Stimulated activated naive CD8-positive, alpha-beta T cell treated with anti-CD3 and anti-CD28 coated beads, Interleukin-15, Interleukin-2, amounts not matched to agents 100 ng/mL and 50 ng/mL, for 24 hours (primary cell): ENCODE data around the gene PCNX1.

Experiments used
- H3K27ac Mint-ChIP-seq: one replicate; pipeline ENCODE4 v1.8.0; 2021; ENCODE audit warnings: mild to moderate bottlenecking, mixed read lengths
- H3K27me3 Mint-ChIP-seq: one replicate; pipeline ENCODE4 v1.8.0; 2021; ENCODE audit warnings: mixed read lengths
- H3K36me3 Mint-ChIP-seq: one replicate; pipeline ENCODE4 v1.8.0; 2021; ENCODE audit warnings: low read depth, mixed read lengths
- H3K4me1 Mint-ChIP-seq: one replicate; pipeline ENCODE4 v1.8.0; 2021; ENCODE audit warnings: low read depth, mixed read lengths
- H3K4me3 Mint-ChIP-seq: one replicate; pipeline ENCODE4 v1.8.0; 2021; ENCODE audit warnings: mild to moderate bottlenecking, mixed read lengths
- H3K9me3 Mint-ChIP-seq: one replicate; pipeline ENCODE4 v1.8.0; 2021; ENCODE audit warnings: mixed read lengths

PCNX1 gene

DNA sequence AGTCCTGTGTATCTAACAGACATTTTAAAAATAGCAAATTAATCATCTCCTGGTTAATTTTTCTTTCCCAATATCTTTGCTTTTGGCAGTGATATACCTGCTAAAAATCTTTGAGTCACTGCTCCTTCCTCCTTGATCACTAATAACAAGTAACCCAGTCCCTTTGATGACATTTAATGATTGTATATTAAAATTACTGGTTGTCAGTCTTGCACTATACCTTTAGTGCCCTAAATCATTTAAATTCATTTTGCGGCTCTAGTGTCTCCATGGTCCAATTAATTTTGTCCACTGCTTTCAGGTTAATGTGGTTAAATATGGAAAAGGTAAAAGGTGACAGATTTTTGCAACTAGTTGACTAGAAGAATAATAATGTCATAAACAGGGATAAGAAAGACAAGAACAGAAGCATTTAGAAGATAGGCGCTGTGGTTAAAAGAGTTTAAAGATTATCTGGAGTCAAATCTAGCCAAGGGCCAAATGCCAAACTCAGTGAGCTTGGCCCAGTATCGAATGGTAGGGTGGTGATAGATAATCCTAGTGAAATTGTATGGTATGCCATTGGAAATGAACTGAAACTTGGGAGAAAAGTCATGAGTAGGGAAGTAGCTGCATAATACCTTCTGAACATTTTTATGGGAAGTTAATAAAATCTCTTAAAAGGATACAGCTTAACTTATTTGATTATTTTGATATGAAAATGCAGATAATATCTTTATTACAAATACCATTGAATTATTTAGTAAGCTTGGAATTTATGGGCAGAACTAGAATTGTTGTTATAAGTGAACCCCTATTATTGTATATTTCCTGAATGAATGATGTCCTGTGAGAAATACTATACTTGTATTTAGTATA, 115.0 kb downstream of the PCNX1 start:
- Mint-ChIP-seq H3K27ac (peak overlapping the region; percentile 84), H3K27me3 (no peaks in the 10 kb centered on the region), H3K4me3 (no peak overlapping the region), H3K9me3 (peaks cover 5% of the 10 kb centered on the region), H3K36me3 (peaks cover 58% of the 10 kb centered on the region), H3K4me1 (peaks cover 28% of the 10 kb centered on the region)

DNA sequence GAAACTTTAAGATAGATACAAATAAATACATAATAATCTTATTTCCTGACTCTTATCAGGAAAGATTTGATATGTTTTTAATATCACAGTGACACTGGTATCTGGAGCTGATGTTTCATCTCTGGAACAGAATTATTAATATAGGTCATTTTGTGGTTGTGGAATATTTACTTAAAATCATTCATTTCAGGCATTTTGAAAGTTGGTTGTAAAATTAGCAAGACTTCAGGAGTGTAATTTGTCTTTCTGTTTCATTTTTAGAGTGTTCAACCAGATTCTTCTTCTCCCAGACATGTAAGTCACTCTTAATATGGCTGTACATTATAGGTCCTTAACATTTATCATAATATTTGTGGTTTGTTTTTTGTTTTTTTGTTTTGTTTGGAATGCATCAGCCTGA, 115.7 kb downstream of the PCNX1 start:
- Mint-ChIP-seq H3K4me1 (peaks cover 28% of the 10 kb centered on the region), H3K36me3 (peaks cover 56% of the 10 kb centered on the region), H3K27ac (peak overlapping the region; percentile 18), H3K9me3 (peaks cover 5% of the 10 kb centered on the region), H3K4me3 (no peak overlapping the region), H3K27me3 (no peaks in the 10 kb centered on the region)

DNA sequence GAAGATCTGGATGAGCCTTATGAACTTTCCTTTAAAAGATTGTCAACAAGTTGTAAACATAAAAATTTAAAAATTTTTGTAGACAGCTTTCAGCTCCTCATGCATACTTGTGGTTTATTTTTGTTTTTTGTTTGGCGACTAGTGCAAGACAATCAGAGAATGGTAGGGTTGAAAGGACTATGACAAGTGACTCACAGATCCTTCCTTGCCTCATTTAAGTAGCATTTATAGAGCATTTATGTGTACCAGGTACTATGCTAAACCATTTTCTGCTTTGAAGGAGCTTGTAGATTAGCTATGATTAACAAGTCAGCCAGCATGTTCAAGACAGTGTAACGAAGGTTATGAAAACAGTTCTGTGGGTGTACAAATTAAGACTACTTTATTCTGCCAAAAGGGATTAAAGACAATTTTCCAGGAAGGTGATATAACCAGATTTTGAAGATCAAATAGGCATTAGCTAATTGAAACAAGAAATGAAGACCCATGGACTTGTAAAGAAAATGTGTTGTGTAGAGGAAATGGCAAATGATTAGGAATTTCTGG, 122.0 kb downstream of the PCNX1 start:
- Mint-ChIP-seq H3K27me3 (no peaks in the 10 kb centered on the region), H3K4me1 (no peaks in the 10 kb centered on the region), H3K36me3 (peaks cover 55% of the 10 kb centered on the region), H3K27ac (peak overlapping the region; percentile 23), H3K9me3 (no peaks in the 10 kb centered on the region), H3K4me3 (no peak overlapping the region)

DNA sequence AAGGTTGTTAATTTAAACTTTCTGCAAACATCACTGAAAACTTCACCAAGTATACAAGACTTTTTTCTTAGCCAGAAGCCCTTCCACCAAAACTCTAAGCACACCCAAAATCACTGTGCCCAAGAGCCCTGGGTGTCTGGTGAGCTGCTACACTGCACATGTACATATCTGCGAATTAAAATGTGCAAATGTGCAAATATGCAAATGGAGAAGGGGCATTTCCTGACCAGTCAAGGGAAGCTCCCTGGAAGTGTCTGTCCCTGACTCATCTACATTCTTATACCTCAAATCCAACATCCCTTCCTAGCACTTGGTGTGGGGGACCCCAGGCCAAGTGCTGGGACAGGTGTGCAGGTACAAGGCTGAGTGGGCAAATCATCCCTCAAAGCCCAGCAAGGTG, 123.7 kb downstream of the PCNX1 start:
- H3K4me3 Mint-ChIP-seq: no peak overlapping the region
- H3K36me3 Mint-ChIP-seq: peaks cover 59% of the 10 kb centered on the region
- H3K27ac Mint-ChIP-seq: no peak overlapping the region
- no peaks in the 10 kb centered on the region for H3K9me3 Mint-ChIP-seq
- H3K27me3 Mint-ChIP-seq: no peaks in the 10 kb centered on the region
- no peaks in the 10 kb centered on the region for H3K4me1 Mint-ChIP-seq

DNA sequence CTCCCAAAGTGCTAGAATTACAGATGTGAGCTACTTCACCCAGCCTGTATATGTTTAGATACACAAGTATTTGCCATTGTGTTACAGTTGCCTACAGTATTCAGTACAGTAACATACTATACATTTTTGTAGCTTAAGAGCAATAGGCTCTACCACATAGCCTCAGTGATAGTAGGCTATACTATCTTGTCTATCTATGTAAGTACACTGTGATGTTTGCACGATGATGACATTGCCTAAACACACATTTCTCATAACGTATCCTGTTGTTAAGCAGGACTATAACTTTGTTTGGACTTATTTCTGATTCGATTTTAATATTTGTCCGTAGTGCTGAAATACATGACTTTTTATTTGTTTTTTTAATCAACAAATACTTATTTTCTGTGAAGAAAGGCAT, 129.2 kb downstream of the PCNX1 start:
- H3K4me3 Mint-ChIP-seq: no peak overlapping the region
- no peaks in the 10 kb centered on the region for H3K27me3 Mint-ChIP-seq
- H3K9me3 Mint-ChIP-seq: peaks cover 17% of the 10 kb centered on the region
- H3K4me1 Mint-ChIP-seq: no peaks in the 10 kb centered on the region
- no peak overlapping the region for H3K27ac Mint-ChIP-seq
- peaks cover 73% of the 10 kb centered on the region for H3K36me3 Mint-ChIP-seq

DNA sequence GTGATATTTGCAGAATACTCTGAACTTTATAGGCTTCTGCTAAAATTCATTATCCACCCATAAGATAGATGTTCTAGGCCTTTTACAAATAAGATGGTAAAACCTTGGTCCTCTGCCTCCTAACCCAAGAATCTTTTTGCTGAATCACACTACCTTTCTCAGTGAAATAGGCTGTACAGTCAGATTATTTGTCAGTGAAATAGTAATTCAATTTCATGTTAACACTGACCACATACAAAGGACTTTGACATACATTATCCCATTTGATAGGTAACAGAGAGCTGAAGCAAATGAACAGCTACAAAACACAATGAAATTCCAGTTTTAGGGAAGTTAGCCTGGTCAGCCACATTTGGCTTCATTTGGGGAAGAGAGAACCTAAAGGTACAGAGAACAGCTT, 141.1 kb downstream of the PCNX1 start:
- Mint-ChIP-seq H3K27me3 (no peaks in the 10 kb centered on the region), H3K9me3 (peaks cover 6% of the 10 kb centered on the region), H3K36me3 (peaks cover 39% of the 10 kb centered on the region), H3K4me3 (no peak overlapping the region), H3K27ac (no peak overlapping the region), H3K4me1 (no peaks in the 10 kb centered on the region)

DNA sequence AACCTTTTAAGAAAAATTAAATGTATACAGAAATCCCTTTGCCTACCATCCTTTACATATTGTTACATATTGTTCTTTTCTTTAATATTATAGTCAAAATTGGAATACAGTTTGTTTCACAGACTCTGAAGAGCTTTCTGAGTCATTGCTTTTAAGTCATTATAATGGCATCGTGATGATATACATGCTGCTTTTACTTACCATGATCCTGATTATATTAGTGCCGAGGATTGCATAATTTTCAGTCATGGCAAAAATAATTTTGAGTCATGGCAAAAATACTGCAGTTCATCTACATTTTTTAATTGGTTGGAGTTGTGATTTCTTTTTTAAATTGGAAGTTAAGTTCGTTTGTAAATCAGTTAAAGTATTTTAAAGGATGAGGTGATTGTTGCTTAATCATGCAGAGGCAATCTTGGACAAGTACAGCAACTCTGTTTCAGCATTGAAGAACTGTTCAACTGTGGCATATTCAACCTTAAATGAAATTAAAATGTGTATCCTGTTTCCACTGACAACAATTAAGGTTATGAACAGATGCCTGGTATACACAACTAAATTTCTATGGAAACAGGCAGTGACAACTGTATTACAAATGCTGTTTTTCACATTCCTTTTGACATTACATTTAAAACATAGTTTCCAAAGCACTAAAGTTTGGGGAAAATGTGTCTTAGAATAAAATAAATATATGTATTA, 142.3 kb downstream of the PCNX1 start:
- Mint-ChIP-seq H3K27ac (no peak overlapping the region), H3K4me3 (no peak overlapping the region), H3K36me3 (peaks cover 33% of the 10 kb centered on the region), H3K4me1 (no peaks in the 10 kb centered on the region), H3K27me3 (no peaks in the 10 kb centered on the region), H3K9me3 (no peaks in the 10 kb centered on the region)

DNA sequence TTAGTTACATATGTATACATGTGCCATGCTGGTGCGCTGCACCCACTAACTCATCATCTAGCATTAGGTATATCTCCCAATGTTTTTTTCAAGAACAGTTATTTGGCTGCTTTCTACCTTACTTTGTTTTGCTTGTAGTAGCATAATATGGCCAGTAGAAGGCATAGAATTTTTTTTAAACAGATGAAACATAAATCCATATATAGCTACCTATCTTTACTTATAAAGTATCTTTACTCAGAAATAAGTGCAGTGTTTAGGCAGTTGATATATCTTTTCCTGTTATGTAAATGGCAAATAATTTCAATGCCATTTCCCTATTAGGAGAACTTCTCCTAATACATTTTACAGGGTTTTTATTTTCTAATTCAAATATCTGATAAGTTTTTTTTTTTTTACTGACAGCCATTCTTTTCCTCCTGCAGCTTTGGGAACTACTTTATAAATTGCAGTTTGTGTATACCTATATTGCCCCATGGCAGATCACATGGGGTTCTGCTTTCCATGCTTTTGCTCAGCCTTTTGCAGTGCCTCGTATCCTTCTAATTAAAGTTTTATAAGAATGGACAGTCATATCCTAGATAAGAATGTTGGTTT, 143.1 kb downstream of the PCNX1 start:
- Mint-ChIP-seq H3K4me1 (no peaks in the 10 kb centered on the region), H3K36me3 (peaks cover 35% of the 10 kb centered on the region), H3K4me3 (no peak overlapping the region), H3K27ac (no peak overlapping the region), H3K9me3 (no peaks in the 10 kb centered on the region), H3K27me3 (no peaks in the 10 kb centered on the region)

DNA sequence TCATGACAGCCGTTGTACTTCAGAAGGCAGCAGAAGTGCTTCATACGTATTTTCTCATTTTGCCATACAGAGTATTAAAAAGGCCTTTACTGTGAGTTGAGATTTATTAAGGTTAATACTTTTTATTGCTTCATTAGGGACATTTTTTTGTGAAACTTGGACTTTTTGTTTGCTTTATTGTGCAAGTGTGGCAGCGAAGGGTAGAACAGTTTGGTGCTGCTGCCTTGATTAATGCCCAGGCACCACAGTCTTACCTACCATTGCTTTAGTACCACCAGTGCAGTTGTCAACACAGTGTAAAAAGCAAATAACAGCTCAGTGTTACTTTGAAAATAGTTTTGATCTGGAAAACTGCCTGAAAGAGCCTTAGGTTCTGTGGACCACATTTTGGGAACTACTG, 147.4 kb downstream of the PCNX1 start:
- Mint-ChIP-seq H3K27ac (no peak overlapping the region), H3K9me3 (no peaks in the 10 kb centered on the region), H3K27me3 (no peaks in the 10 kb centered on the region), H3K4me1 (no peaks in the 10 kb centered on the region), H3K36me3 (peaks cover 39% of the 10 kb centered on the region), H3K4me3 (no peak overlapping the region)

DNA sequence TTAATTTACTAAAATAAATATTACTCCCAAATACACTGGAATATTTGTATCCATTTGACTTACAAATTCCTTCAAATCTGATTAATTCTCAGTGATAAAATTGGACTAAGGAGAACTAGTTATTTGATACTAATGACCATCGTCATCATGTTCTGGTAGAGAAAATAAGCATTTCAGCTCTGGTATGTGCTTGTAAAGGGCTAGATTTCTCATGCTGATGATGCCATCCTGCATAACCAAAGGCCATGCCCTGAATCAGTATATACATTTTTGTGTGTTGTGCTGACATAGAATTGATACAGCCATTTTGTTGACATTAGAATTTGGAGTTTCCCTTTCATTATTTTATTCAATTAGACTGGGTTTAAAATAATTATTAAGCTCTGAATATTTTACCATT, 148.9 kb downstream of the PCNX1 start:
- no peak overlapping the region for H3K27ac Mint-ChIP-seq
- no peaks in the 10 kb centered on the region for H3K4me1 Mint-ChIP-seq
- peaks cover 52% of the 10 kb centered on the region for H3K36me3 Mint-ChIP-seq
- no peaks in the 10 kb centered on the region for H3K9me3 Mint-ChIP-seq
- no peaks in the 10 kb centered on the region for H3K27me3 Mint-ChIP-seq
- H3K4me3 Mint-ChIP-seq: no peak overlapping the region

DNA sequence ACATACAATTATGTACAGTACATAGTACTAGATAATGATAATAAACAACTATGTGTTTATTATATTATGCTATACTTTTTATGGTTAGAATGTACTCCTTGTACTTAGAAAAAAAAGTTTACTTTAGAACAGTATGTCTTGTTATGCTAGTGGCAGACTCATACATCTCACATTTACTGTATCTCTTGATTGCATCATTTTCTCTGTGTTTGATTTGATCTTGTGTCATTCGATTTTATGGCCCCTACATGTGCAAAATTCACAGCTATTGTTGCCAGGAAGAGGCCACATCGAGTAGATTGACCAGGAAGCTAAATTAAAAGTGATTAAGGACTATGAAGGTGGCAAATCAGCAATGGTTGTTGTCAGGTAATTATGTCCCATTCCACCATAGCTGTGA, 153.0 kb downstream of the PCNX1 start:
- Mint-ChIP-seq H3K9me3 (peaks cover 3% of the 10 kb centered on the region), H3K36me3 (peaks cover 68% of the 10 kb centered on the region), H3K4me1 (no peaks in the 10 kb centered on the region), H3K27ac (no peak overlapping the region), H3K27me3 (no peaks in the 10 kb centered on the region), H3K4me3 (no peak overlapping the region)

DNA sequence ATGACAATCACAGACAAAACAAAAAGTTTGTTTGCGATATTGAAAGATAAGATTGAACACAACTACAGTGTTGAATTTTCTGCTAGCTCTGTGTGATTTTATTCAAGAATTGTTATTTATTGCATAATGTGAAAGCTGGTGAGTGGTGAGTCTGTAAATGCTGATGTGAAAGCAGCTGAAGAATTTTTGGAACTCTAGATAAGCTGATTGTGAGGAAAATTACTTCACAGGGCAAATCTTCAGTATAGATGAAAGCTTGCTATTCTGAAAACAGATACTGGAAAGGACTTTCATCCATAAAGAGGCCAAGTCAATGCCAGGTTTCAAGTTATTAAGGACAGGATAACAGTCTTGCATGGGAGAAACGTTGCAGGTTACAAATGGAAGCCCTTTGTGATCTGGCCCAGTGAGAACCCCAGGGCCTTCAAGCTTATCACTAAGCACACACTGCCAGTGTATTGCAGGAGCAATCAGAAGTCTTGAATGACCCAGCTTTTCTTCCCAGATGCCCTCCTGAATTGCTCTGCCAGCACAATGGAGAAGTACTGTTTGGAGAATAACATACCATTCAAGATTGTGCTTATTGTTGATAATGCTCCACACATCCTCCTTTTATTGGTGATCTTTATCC, 153.7 kb downstream of the PCNX1 start:
- H3K27ac Mint-ChIP-seq: no peak overlapping the region

DNA sequence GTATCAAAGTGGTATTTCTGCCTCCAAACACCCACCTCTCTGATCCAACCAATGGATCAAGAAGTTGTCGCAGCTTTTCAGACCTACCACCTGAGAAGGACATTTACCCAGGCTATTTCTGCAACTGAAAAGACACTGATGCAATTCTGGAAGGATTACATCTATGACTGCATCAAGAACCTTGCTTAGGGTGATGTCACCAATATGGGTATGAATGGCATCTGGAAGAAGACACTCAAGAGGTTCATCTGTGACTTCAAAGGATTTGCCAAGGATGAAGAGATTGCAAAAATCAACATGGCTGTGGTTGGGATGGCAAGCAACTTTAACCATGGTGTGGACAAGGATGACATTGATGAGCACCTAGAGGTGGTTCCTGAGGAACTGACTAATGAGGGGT, 154.2 kb downstream of the PCNX1 start:
- H3K27me3 Mint-ChIP-seq: no peaks in the 10 kb centered on the region
- peaks cover 75% of the 10 kb centered on the region for H3K36me3 Mint-ChIP-seq
- H3K27ac Mint-ChIP-seq: no peak overlapping the region
- no peak overlapping the region for H3K4me3 Mint-ChIP-seq
- H3K4me1 Mint-ChIP-seq: no peaks in the 10 kb centered on the region
- peaks cover 7% of the 10 kb centered on the region for H3K9me3 Mint-ChIP-seq

More for the DNA sequence above, 153.7 kb downstream of the PCNX1 start:
- no peaks in the 10 kb centered on the region for H3K4me1 Mint-ChIP-seq
- H3K9me3 Mint-ChIP-seq: peaks cover 7% of the 10 kb centered on the region
- H3K4me3 Mint-ChIP-seq: no peak overlapping the region
- no peaks in the 10 kb centered on the region for H3K27me3 Mint-ChIP-seq
- peaks cover 70% of the 10 kb centered on the region for H3K36me3 Mint-ChIP-seq

DNA sequence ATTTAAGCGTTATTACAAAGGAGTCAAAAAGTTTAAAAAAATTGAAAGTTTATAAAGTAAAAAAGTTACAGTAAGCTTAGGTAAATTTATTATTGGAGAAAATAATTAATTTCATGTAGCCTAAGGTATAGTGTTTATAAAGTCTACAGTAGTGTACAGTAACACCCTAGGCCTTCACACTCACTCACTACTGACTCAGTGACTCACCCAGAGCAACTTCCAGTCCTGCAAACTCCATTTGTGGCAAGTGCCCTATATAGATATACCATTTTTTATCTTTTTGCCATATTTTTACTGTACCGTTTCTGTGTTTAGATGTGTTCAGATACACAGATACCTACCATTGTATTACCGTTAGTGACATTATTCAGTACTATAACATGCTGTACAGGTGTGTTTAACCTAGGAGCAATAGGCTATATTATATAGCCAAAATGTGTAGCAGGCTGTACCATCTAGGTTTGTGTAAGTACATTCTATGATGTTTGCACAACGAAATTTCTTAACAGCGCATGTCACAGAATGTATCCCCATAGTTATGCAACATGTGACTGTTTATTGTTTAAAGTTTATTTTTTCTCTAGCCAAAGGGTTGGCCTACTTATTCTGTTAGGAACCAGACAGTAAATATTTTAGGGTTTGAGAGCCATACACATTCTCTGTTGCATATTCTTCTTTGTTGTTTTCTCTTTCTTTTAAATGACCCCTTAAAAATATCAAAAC, 155.5 kb downstream of the PCNX1 start:
- H3K27ac Mint-ChIP-seq: no peak overlapping the region
- no peaks in the 10 kb centered on the region for H3K27me3 Mint-ChIP-seq
- H3K4me3 Mint-ChIP-seq: no peak overlapping the region
- peaks cover 7% of the 10 kb centered on the region for H3K9me3 Mint-ChIP-seq
- peaks cover 83% of the 10 kb centered on the region for H3K36me3 Mint-ChIP-seq
- no peaks in the 10 kb centered on the region for H3K4me1 Mint-ChIP-seq
